GM18870 (cell line): ENCODE results near the gene TAAR9.

Source experiments
- ATAC-seq: cut with Tn5 transposase; IDR thresholded peaks from one replicate; pipeline ENCODE4 v1.9.1; 2021; ENCODE audit warnings: moderate library complexity; ENCODE audit not compliant: unreplicated experiment

Gene TAAR9

GRCh38 chr6:132584698-132585097 is 46.6 kb downstream of the TAAR9 start:
- ATAC-seq, result no peak

- no peak for ATAC-seq
These were observed 49.3 kb downstream of the TAAR9 start for GRCh38 chr6:132587424-132587823.
